H9 (cell line): ENCODE results near the gene THSD7A. TPM values are rescaled to one million over a fixed set of nuclear protein-coding genes. Genes with fewer than 3 reads are reported as not detected.

ENCODE experiments used
- DNase-seq: peaks from one replicate; pipeline ENCODE4 v3.0.0-alpha.2; 2017
- H2AFZ ChIP-seq: one replicate; pipeline ENCODE4 v1.6.1; 2013; ENCODE audit warnings: mild to moderate bottlenecking, low read length, control low read depth, moderate library complexity
- H2AK5ac ChIP-seq: 2 replicates; pipeline ENCODE4 v1.6.1; 2013; ENCODE audit warnings: low read length, control low read depth, mixed read lengths; ENCODE audit not compliant: insufficient read length
- H2BK120ac ChIP-seq: one replicate; pipeline ENCODE4 v1.6.1; 2013; ENCODE audit warnings: low read depth, mild to moderate bottlenecking, low read length, control low read depth, inconsistent platforms; ENCODE audit not compliant: poor library complexity, severe bottlenecking
- H2BK12ac ChIP-seq: 2 replicates; pipeline ENCODE4 v1.6.1; 2013; ENCODE audit warnings: low read length, control low read depth, mixed read lengths, low read depth; ENCODE audit not compliant: insufficient read length
- H2BK15ac ChIP-seq: 2 replicates; pipeline ENCODE4 v1.6.1; 2013; ENCODE audit warnings: low read depth, low read length, control low read depth
- H2BK20ac ChIP-seq: one replicate; pipeline ENCODE4 v1.6.1; 2013; ENCODE audit warnings: low read depth, mild to moderate bottlenecking, low read length, control low read depth, inconsistent platforms; ENCODE audit not compliant: poor library complexity, severe bottlenecking
- H2BK5ac ChIP-seq: 2 replicates; pipeline ENCODE4 v1.6.1; 2013; ENCODE audit warnings: low read length, control low read depth, mixed read lengths; ENCODE audit not compliant: insufficient read length
- H3K14ac ChIP-seq: 2 replicates; pipeline ENCODE4 v1.6.1; 2013; ENCODE audit warnings: low read length, control low read depth; ENCODE audit not compliant: insufficient read depth
- H3K18ac ChIP-seq: 2 replicates; pipeline ENCODE4 v1.6.1; 2013; ENCODE audit warnings: low read depth, mild to moderate bottlenecking, mixed read lengths, low read length, control low read depth; ENCODE audit not compliant: insufficient read length
- H3K23ac ChIP-seq: 2 replicates; pipeline ENCODE4 v1.6.1; 2013; ENCODE audit warnings: low read length, control low read depth, mixed read lengths, low read depth; ENCODE audit not compliant: insufficient read length
- H3K23me2 ChIP-seq: 2 replicates; pipeline ENCODE4 v1.6.1; 2013; ENCODE audit warnings: low read depth, mild to moderate bottlenecking, mixed read lengths, low read length, control low read depth; ENCODE audit not compliant: insufficient read length, poor library complexity, severe bottlenecking
- H3K27ac ChIP-seq: 2 replicates; pipeline ENCODE4 v1.5.1; 2013; ENCODE audit warnings: low read length, control low read depth, mixed read lengths, low read depth; ENCODE audit not compliant: insufficient read length
- H3K27me3 ChIP-seq: 2 replicates; pipeline ENCODE4 v1.6.1; 2013; ENCODE audit warnings: low read length, control low read depth, inconsistent platforms; ENCODE audit not compliant: insufficient read depth
- H3K4ac ChIP-seq: 2 replicates; pipeline ENCODE4 v1.6.1; 2013; ENCODE audit warnings: low read depth, mild to moderate bottlenecking, control low read depth, inconsistent platforms, low read length, moderate library complexity
- H3K4me1 ChIP-seq: 2 replicates; pipeline ENCODE4 v1.6.1; 2013; ENCODE audit warnings: low read length, control low read depth, inconsistent platforms; ENCODE audit not compliant: insufficient read depth
- H3K4me2 ChIP-seq: 2 replicates; pipeline ENCODE4 v1.6.1; 2013; ENCODE audit warnings: low read length, control low read depth, mixed read lengths; ENCODE audit not compliant: insufficient read length, insufficient read depth
- H3K56ac ChIP-seq: 2 replicates; pipeline ENCODE4 v1.6.1; 2013; ENCODE audit warnings: low read depth, mild to moderate bottlenecking, mixed read lengths, low read length, control low read depth; ENCODE audit not compliant: insufficient read length
- H3K79me1 ChIP-seq: 2 replicates; pipeline ENCODE4 v1.6.1; 2013; ENCODE audit warnings: low read depth, mild to moderate bottlenecking, moderate library complexity, low read length, control low read depth, inconsistent platforms; ENCODE audit not compliant: insufficient read depth, poor library complexity, severe bottlenecking
- H3K79me2 ChIP-seq: 2 replicates; pipeline ENCODE4 v1.6.1; 2013; ENCODE audit warnings: low read length, control low read depth, inconsistent platforms; ENCODE audit not compliant: insufficient read depth
- H3K9ac ChIP-seq: 2 replicates; pipeline ENCODE4 v1.6.1; 2013; ENCODE audit warnings: low read length, control low read depth, mixed read lengths; ENCODE audit not compliant: insufficient read length; ENCODE audit errors: extremely low read depth
- H3K9me3 ChIP-seq: one replicate; pipeline ENCODE4 v1.6.1; 2013; ENCODE audit warnings: low read depth, low read length, inconsistent platforms; ENCODE audit not compliant: control insufficient read depth
- H3T11ph ChIP-seq: one replicate; pipeline ENCODE4 v1.6.1; 2013; ENCODE audit warnings: mild to moderate bottlenecking, low read length, control low read depth, inconsistent platforms
- H4K20me1 ChIP-seq: one replicate; pipeline ENCODE4 v1.6.1; 2013; ENCODE audit not compliant: control insufficient read depth, insufficient read length, insufficient read depth
- H4K5ac ChIP-seq: 2 replicates; pipeline ENCODE4 v1.6.1; 2013; ENCODE audit warnings: low read depth, mild to moderate bottlenecking, mixed read lengths, low read length, control low read depth; ENCODE audit not compliant: insufficient read length
- H4K8ac ChIP-seq: replicated peaks from 2 replicates; pipeline ENCODE4 v1.6.1; 2013; ENCODE audit warnings: low read length, control low read depth, mixed read lengths, low read depth; ENCODE audit not compliant: insufficient read length
- H4K91ac ChIP-seq: 2 replicates; pipeline ENCODE4 v1.6.1; 2013; ENCODE audit warnings: low read depth, mild to moderate bottlenecking, moderate library complexity, mixed read lengths, low read length, control low read depth; ENCODE audit not compliant: insufficient read length
- H3K27ac Mint-ChIP-seq, 3 experiments: 2 replicates in 2 of 3; 3 replicates in 1 of 3; pipeline ENCODE4 v1.8.0; 2020 to 2021; ENCODE audit warnings: mixed read lengths in 3 of 3, mild to moderate bottlenecking in 1 of 3, moderate library complexity in 1 of 3
- H3K27me3 Mint-ChIP-seq: 2 replicates; pipeline ENCODE4 v1.8.0; 2021; ENCODE audit warnings: low read depth, mild to moderate bottlenecking, moderate library complexity, mixed read lengths
- H3K36me3 Mint-ChIP-seq, 3 experiments: 2 replicates in 2 of 3; 3 replicates in 1 of 3; pipeline ENCODE4 v1.8.0; 2020 to 2021; ENCODE audit warnings: low read depth in 3 of 3, mixed read lengths in 3 of 3; ENCODE audit not compliant: insufficient read depth in 1 of 3
- H3K4me1 Mint-ChIP-seq, 2 experiments: 2 replicates each; pipeline ENCODE4 v1.8.0; 2020; ENCODE audit warnings: mixed read lengths in 2 of 2
- H3K4me3 Mint-ChIP-seq, 2 experiments: 2 replicates in 1 of 2; 3 replicates in 1 of 2; pipeline ENCODE4 v1.8.0; 2020 to 2021; ENCODE audit warnings: mild to moderate bottlenecking in 2 of 2, mixed read lengths in 2 of 2, moderate library complexity in 1 of 2
- H3K9me3 Mint-ChIP-seq, 2 experiments: 2 replicates in 1 of 2; 3 replicates in 1 of 2; pipeline ENCODE4 v1.8.0; 2020; ENCODE audit warnings: mild to moderate bottlenecking in 2 of 2, mixed read lengths in 2 of 2, moderate library complexity in 1 of 2
- total RNA-seq: library from RNA; stranded (reverse); gene quantifications from 2 replicates; pipeline ENCODE4 v1.2.1, GENCODE V29; 2021
- TF ChIP-seq, protein P1 (sequence below): fragments of 200-600 bp; sonication (generic); conservative IDR thresholded peaks from 3 replicates; pipeline ENCODE4 v1.8.0; 2021; ENCODE audit warnings: antibody characterized with exemption, mild to moderate bottlenecking

THSD7A gene
- total RNA-seq, 1 experiment from 2014 or later: 0.42 TPM

DNA sequence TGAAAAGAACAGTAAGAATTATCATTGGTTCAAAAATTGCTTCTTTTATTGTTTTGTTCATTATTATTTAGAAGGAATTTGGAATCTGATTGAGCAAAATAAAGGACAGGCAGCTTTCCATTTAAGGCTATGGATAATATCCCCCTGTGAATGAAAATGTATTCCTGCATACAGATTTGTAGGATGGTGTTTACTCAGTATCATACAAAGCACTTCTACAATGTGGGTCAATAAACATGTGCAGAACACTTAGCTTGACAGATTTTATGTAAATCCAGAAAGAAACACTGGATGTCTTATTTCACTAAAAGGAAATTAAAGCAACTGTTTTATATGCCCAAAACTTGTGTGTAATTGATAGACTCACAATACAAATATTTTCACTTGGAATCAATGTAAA is 189.7 kb downstream of the THSD7A start:
- no peak overlapping the region for H3K9ac ChIP-seq
- no peak overlapping the region for H3K4me3 Mint-ChIP-seq
- no peaks in the 10 kb centered on the region for H3K27me3 ChIP-seq
- no peaks in the 10 kb centered on the region for H3K9me3 Mint-ChIP-seq
- no peaks in the 10 kb centered on the region for H3K9me3 ChIP-seq
- no peak for DNase-seq
- H2BK12ac ChIP-seq: no peak overlapping the region
- no peak overlapping the region for H4K8ac ChIP-seq
- no peak overlapping the region for H2BK120ac ChIP-seq
- H3K4me1 Mint-ChIP-seq: no peaks in the 10 kb centered on the region
- H3T11ph ChIP-seq: no peak overlapping the region
- no peak overlapping the region for H4K91ac ChIP-seq
- H2BK15ac ChIP-seq: no peak overlapping the region
- no peaks in the 10 kb centered on the region for H4K20me1 ChIP-seq
- no peak overlapping the region for H2AFZ ChIP-seq
- H4K5ac ChIP-seq: no peak overlapping the region
- no peak overlapping the region for H3K56ac ChIP-seq
- H3K79me1 ChIP-seq: no peaks in the 10 kb centered on the region
- H3K27ac ChIP-seq: no peak overlapping the region
- no peaks in the 10 kb centered on the region for H3K36me3 Mint-ChIP-seq
- no peaks in the 10 kb centered on the region for H3K79me2 ChIP-seq
- H3K4ac ChIP-seq: no peak overlapping the region
- H3K23me2 ChIP-seq: no peaks in the 10 kb centered on the region
- H2BK20ac ChIP-seq: no peak overlapping the region
- no peaks in the 10 kb centered on the region for H3K4me1 ChIP-seq
- no peak overlapping the region for H2BK5ac ChIP-seq
- H3K27ac Mint-ChIP-seq: no peak overlapping the region
- no peak overlapping the region for H2AK5ac ChIP-seq
- H3K23ac ChIP-seq: no peak overlapping the region
- no peaks in the 10 kb centered on the region for H3K27me3 Mint-ChIP-seq
- TF ChIP-seq, protein P1, sequence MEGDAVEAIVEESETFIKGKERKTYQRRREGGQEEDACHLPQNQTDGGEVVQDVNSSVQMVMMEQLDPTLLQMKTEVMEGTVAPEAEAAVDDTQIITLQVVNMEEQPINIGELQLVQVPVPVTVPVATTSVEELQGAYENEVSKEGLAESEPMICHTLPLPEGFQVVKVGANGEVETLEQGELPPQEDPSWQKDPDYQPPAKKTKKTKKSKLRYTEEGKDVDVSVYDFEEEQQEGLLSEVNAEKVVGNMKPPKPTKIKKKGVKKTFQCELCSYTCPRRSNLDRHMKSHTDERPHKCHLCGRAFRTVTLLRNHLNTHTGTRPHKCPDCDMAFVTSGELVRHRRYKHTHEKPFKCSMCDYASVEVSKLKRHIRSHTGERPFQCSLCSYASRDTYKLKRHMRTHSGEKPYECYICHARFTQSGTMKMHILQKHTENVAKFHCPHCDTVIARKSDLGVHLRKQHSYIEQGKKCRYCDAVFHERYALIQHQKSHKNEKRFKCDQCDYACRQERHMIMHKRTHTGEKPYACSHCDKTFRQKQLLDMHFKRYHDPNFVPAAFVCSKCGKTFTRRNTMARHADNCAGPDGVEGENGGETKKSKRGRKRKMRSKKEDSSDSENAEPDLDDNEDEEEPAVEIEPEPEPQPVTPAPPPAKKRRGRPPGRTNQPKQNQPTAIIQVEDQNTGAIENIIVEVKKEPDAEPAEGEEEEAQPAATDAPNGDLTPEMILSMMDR: no peak
- H3K18ac ChIP-seq: no peak overlapping the region
- H3K14ac ChIP-seq: no peak overlapping the region
- no peak overlapping the region for H3K4me2 ChIP-seq
